SHP77 treated with DMSO at 0.1 percent for 48 hours (cell line): ENCODE measurements around the gene NPRL2.

Source experiments
- DNase-seq: peaks from one replicate; lab custom pipeline; 2025; lab: John Stamatoyannopoulos, UW

Gene NPRL2

DNA sequence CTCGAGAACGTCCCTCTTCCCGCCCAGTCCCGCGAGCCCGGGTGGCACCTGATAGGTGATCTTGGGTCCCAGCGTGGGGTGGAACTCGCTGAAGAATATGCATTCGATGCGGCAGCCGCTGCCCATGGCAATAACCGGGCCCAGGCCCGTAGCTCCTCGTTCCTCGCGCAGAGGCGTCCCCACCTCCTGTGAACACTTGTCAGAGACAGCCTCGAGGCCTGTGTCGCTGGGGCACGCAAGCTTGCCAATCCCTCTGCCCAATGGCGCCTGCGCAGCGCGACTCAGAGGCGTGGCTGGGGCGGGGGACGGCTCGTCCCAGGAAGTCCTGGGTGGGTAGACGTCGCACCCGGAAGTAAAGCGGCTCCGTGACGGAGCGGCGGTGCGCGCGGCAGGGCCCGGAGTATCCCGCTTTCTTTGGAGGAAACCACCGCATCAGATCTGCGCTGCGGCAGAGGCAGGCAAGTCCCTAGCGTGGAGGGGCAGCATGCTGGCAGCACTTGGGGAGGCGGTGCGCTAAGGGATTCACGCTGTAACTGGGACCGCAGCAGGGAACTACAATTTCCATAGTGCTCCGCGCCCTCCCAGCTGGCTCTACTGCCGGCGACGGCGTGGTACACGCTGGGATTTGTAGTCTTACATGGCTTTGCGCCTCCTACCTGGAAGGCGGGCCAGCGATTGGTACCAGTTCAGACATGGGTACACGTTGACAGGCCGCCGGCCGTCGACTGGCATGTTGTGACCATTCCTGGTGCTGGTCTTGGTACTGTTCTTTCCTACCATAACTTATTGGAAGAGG lies at the start of gene NPRL2, which contains the start of gene CYB561D2:
Gene NPRL2 (minus strand): TSS at position 249 of the 796 bp plus-strand sequence. CDS start 123 bp downstream, at position 126.
Gene CYB561D2 (plus strand): TSS at position 336 of the 796 bp plus-strand sequence. CDS start 572 bp downstream, outside the sequence.
- peak; percentile 91 for DNase-seq

DNA sequence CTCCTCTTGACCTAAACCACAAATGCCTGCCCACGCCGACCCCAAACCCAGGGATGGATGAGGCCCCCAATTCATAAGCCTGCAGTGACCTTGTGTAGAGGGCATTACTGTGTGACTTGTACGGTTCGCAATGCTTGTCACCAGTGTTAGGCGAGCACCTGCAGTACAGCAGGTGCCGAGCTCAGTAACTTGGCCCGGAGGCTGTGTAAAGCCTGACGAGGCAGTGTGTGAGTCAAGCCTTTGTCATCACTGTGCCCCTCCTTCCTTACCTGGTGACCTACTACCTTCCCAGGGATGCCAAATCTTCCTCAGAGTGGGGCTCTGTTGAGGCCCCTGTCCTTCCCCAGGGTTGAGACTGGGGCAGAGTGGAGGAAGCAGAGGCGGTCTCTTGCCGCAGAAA lies 45.9 kb upstream of the NPRL2 start:
- peak; percentile 29 for DNase-seq

DNA sequence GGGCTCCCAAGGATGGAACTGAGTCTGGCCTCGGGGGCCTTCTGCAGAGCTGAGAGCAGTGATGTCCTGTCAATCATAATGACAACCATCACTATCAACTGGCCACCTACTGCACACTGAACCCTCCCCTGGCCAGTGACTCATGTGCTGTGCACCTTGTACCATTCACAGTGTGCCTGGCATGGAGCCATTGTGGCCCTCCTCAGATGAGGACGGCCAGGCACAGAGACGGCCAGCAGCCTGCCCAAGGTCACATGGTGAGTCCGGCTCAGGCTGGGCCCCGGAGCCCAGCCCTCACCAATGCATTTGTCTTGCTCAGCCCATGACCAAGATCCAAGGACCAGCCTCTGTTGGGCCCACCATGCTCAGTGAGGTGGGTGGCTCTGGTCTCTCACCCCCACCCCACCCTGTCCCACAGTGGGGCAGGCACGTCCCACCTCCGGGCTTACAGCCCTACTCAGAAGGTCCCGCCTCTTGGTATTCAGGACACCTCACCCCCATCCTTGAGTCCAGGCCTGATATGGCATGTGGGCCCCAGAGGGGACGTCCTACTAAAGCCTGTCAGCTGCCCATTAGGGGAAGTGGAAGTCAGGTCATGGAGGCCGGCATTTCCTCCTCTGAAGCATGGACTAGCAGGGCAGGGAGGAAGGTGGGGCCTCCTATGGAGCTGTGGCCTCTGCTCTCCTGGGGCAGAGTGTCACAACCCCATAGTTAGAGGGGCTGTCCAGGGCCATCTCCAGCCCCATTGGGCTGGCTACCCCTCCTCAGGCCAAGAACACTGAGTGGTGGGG lies 44.7 kb upstream of the NPRL2 start:
- DNase-seq: no peak

DNA sequence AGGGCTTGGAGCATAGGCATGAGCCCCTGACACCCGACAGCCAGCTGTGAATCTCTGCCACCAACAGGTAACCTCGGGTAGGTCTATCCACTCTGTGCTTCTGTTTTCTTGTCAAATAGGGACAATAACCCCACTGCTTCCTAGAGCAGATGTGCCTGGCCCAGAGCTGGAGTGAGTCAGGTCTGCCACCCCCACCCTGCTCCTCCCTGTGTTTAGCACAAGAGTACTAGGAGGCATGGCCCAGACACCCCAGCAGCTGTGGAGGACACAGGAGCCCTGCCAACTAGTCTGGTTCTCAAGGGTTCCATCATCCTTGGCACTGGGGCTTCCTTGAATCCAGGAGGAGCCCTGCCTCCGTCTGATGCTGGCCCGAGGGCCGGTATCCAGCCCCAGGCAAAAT lies 42.5 kb upstream of the NPRL2 start:
- DNase-seq: no peak

DNA sequence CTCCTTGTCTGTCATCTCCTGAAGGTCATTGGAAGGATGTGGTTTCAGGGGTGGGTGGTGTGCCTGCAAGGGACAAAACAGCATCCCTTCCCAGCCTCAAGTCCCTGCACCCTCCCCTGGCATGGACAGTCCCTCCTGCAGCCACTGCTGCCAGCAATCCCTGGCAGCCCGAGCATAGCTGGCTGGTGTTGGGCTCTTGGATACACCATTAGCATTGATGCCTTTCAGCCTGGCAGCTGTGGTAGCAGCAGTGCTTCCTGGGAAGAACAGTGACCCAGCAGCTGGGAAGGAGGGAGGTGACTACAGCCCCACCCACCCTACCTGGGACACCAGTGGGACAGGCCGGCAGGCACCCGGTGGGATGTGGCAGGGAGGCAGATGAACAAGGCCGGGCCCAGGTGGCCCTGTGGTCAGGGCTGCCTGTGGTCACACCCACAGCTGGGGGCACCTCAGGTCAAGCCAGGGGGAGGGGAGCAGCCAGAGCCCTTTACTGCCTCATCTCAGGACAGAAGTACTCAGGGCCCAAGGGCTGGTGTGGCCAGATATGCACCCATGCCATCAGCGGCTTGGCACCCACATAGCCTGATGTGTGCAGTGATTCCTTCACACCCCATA lies 41.6 kb upstream of the NPRL2 start:
- no peak for DNase-seq

DNA sequence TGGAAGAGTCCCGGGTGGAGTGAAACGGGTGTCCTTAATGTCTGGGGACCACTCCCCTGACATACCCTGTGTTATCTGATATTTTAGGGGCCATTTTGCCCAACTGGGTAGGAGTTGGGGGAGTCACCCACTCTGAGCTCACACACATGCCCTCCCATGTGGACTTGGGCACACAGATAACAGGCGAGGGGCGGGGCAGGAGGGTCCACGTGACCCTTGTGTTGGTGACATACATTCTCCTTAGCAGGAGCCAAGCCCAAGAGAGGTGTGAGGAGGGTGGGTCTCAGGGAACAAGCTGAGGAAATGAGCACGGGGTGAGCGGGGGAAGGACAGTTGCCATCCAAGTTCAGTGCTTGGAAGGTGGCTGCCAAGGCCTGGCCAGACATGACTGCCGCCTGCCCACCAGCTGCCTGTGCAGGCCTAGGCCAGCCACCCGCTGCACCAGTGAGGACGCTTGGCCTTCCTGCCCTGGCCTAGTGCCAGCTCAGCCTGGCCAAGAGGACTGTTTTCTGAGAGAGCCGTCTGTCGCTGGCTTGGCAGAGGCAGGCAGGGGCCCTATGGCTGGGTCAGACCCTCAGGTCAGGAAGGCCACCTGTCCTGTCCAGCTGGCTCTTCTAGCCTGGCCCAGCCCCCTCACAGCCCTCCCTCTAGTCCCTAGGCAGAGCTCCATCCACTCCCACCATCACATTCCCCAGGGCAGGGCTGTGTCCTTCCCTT lies 40.1 kb upstream of the NPRL2 start:
- DNase-seq: peak; percentile 76

DNA sequence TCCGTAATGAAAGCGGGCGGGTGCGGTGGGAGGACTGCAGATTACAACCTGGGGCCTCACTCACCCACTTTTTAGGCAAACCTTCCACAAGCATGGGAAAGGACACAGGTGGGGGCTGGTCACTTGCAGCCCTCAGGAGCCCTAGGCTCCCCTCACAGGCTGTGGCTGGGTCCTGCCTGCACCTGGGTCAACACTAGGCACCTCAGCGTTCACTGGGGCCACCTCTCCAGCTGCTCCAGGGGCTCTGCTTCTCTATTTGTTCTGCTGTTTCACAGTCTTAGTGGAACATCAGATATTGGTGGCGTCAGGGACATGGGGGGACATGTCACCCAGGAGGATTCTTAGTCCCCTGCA lies 38.8 kb upstream of the NPRL2 start:
- no peak for DNase-seq

DNA sequence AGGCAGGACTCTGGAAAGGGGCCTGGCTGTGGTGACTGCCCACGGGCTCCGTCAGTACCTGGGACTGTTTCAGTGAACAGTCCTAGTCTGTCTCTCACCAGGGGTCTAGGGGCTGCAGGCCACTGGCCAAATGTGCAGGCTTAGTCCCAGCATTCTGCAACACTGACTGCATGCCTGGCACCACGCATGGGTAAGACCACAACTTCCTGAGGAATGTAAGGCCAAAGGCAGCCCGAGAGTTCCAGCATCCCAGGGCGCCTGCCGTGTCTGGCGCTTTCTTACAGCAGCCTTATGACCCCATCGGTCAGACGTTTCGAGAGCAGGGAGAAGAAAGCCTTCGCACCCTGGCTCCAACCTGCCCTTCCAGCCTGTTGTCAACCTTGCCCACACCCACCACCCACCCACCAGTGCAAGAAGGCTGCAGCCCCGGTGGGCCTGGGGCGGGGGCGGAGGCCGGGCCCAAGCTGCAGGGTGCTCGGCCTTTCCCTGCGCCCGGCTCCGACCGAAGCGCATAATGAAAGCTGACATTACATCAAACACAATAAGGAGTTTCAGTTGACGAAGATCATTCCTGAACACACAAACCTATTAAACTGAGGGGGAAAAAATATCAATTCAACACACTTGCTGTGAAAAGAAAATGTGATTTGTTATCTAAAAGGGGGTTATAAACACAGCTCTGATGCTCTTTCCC lies 38.3 kb upstream of the NPRL2 start:
- DNase-seq: no peak

DNA sequence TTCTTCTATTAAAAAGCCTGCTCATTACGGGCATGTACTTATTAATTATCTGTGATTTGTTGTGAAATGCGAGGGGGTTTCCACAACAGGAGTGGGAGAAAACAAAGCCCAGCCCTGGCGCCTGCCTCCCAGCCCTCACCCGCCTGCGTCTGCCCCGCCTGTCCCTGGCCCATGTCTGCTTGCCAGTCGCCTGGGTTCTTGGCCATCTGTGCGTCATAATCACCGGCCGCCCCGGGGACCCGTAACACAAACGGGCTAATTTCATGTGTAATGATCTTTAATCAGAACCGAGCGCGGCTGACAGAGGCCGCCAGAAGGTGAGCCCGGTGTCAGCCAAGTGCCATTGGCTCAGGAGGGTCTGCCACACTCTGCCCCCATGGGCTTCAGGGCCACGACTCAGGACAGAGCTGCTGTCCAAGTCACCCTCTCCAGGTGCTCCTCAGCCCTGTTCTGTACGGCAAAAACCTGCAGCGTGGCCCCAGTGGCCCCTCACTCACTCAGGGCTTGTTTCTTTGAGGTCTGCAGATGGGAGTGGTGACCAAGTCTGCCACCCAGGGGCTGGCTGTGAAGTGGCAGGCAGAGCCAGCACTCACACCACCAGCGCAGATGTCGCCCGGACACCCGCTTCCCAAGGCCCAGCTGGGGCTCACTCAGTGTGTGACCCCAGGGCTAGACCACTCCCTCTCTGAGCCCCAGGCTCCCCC lies 37.6 kb upstream of the NPRL2 start:
- DNase-seq: no peak

DNA sequence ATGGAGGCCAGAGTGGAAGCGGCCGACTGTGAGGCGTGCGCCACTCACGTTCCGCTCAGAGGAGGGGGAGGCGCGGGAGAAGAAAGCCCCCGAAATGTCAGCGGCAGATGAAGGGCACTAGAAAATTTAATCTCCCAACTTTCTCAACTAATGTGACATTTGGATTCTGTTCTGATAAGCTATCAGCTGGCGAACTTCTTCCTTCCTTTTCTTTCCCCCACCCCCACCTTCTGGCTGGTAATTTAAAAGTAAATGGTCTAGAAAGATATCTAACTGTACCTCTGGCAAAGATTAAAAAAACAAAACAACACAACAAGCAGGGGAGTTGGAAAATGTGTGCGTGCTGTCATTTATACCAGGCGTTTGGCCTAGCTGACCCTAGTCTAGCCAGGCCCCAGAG lies 35.2 kb upstream of the NPRL2 start:
- DNase-seq: no peak

DNA sequence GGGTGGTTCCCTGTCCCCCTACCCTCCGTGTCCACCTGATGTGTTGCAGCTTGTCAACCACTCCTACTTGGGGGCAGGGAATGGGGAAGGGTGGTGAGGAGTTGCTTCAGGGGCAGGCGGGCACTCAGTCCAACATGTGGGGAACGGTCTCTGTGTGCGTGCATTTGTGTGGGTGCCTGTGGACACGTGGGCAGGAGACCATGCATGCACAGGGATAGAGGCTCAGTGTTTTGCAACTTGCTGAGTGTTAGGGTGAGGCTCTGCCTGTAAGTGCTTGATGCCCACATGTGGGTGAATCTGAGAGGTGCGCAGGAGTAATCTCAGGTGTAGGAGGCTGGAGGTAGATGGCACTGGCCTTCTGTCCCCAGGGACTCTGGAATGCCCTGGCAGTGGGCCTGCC lies 33.2 kb upstream of the NPRL2 start:
- no peak for DNase-seq

DNA sequence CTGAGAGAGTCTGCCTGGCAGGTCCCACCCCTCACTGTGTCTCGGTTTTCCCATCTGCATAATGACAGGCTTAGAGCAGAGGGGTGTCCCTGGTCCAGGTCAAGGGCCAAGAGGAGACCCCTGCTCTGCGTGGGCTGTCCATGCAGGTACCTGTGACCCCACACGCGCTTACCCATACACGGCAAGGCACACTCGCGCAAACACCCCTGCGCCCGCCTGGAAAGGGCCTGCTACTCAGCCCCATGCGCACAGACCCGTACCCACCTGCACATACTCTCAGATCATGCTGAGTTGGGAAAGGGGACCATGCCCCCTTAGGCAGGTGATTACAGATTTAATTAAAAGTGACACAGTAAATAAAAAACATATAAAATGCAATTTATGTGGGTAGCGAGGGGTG lies 32.1 kb upstream of the NPRL2 start:
- no peak for DNase-seq

DNA sequence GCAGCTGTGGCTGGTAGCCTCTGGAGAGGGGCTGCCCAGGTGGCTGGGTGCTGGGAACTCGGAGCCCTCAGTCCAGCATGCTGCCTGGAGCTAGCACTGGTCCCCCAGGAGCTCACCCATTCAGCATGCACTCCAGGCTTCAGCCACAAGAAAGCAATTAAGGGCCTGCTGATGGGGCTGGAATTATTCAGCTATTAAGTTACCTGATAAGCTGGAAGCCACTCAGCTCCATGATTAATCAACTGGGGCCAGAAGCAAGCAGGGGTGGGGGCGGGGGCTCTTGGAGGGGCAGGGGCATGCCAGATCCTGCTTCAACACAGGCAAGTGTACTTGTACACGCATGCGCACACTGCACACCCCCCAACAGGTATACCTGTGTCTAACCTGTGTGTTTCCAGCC lies 30.8 kb upstream of the NPRL2 start:
- DNase-seq: no peak

DNA sequence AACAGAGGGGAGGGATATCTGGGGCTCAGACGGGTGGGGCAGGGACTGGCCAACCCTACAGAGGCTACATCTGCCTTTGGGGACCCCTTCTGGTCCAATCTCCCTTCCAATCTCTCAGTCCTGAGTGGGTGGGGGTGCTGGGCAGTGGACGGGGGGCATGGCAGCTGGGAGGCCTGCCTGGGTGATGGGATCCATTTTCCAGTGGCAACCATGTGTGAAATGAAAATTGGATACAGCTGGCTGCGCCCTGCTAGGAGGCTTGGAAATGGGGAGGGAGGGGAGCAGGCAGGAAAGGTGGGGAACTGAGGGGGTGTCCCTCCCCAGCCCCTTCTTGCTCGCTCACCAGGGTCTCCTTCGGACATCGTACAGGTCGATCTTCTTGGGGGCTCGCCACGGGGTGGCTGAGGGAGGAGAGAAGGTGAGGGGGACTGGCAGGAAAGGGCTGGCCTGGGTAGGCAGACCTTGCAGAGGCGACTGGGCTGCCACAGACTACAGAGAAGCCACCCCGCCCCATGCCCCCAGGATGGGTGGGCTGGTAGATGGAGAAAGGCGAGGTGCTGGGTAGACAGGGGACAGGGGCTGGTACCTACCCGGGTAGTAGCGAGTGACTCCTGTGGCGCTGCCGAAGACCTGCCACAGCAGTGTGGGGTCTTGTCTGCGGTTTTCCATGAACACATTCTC lies 30.0 kb upstream of the NPRL2 start:
- no peak for DNase-seq

DNA sequence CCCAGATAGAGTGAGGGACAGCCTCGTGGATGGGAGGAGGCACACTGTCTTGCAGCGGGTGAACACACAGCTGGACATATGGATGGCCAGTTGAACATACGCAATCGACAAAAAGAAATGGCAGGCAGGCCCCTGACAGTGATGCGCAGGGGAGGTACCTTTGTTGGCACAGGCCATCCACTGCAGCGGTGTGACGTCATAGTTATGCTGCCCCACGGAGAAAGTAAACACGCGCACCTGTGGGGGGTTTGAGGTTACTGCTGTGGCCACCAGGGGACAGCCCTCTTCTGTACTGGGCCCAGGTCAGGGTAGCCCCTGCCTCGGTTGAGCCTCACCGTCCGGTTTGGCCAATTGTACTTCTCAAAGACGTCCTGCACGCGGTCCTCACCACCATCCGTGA lies 28.2 kb upstream of the NPRL2 start:
- no peak for DNase-seq

DNA sequence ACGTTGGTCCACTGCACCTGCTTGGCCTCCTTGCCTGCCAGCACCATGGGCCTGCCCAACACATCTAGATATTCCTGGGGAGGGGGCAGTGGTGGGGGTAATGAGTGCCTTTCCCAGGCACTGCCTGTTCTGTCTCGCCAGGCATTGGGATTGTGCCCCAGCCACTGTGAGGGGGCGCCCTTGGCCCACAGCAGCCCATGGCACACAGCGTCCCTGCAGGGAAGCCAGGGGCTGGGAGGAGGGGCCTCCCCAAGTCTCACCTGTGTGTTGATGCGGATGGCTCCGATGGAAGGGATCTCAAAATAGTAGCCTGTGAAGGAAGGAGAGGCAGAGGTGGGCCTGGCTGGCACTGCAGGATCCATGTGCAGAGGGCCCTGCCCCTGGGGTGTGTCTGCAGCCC lies 27.4 kb upstream of the NPRL2 start:
- no peak for DNase-seq

DNA sequence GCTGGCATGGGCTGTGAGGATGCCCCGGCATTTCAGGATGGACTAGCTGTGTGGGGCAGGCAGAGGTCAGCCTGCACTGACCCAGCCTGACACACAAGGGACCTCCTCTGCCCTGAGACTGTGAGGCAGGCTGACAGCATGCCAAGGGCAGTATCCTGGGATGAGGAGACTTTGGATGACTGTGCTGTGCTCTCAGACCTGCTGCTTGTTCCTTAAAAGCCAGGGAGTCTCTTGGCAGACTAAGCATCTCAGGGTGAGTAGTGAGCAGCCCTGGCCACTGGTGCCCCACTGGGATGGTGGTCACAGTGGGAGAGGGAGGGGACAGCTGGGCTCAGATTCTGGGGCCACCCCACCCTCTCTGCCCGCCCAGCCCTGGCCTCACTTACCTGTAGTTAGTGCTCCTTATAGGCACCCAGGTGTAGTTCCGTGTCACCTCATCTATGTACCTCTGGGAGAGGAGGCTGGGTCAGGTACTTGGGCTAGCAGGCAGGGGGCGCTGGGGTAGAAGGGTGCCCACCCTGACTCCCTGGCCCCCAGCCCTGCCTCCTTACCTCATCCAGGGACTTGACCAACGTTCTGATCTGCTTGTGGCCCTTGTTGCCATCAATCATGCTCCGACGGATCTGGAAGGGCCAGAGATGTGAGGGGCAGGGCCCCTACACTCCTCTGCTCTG lies 24.8 kb upstream of the NPRL2 start:
- no peak for DNase-seq

DNA sequence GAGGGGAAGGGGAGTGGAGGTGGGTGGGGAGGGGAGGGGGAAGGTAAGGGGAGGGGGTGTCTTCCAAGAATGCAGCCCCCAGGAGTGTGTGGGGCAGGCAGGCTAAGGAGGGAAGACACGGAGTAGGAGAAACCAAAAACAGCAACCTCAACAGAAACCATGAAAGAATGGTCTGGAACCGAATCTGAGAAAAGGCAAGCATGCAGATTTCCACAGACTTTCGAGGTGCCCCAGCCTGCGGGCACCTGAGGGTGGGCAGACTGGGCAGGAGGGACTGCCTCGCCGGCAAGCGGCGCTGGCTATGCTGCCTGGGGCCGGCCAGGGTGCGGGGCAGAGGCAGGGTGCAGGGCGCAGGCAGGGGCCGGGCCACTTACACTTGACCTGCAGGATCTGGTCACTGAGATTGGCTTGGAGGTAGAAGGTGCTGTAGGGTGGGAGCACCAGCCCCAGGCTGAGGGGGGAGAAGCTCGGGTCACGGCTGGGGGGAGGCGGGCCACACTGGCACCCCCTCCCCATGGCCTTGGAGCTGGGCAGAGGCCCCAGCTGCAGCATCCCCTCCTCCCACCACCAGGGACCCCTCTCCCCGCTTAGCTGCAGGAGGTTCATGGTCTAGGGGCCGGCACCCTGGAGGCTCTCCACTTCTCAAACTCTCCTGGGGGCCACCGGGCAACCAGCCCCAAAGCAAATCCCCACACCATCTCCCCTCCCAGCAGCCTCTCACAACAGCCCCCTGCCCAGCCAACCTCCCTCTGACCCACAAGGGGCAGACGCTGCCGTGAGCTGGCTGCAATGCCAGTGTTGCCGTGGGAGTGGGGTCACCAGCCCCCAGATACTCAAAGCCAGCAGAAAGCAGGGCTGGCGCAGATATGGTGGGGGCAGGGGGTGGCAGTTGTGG lies 24.0 kb upstream of the NPRL2 start:
- DNase-seq: no peak
